ENCODE data around the gene CCRL2.

- TF ChIP-seq, protein P1, sequence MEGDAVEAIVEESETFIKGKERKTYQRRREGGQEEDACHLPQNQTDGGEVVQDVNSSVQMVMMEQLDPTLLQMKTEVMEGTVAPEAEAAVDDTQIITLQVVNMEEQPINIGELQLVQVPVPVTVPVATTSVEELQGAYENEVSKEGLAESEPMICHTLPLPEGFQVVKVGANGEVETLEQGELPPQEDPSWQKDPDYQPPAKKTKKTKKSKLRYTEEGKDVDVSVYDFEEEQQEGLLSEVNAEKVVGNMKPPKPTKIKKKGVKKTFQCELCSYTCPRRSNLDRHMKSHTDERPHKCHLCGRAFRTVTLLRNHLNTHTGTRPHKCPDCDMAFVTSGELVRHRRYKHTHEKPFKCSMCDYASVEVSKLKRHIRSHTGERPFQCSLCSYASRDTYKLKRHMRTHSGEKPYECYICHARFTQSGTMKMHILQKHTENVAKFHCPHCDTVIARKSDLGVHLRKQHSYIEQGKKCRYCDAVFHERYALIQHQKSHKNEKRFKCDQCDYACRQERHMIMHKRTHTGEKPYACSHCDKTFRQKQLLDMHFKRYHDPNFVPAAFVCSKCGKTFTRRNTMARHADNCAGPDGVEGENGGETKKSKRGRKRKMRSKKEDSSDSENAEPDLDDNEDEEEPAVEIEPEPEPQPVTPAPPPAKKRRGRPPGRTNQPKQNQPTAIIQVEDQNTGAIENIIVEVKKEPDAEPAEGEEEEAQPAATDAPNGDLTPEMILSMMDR (IDR thresholded peaks at IDR 0.05) = no peak
- TF ChIP-seq POLR2AphosphoS5 (IDR thresholded peaks at IDR 0.05) (no peak), POLR2A (IDR thresholded peaks at IDR 0.05) (no peak)
These were observed 31.2 kb upstream of the CCRL2 start for GRCh38 chr3:46375814-46376213.

Measured in suprapubic skin (tissue), 4 donors.